ENCODE measurements around the gene LMTK2.
A peak's percentile ranks its signal among the peaks of the same experiment; 100 is the strongest.

The LMTK2 gene

GRCh38 chr7:98138672-98139071 is 32.0 kb downstream of the LMTK2 start:
- DNase-seq = no peak

GRCh38 chr7:98142658-98143057 is 36.0 kb downstream of the LMTK2 start:
- no peak for DNase-seq

GRCh38 chr7:98148607-98149006 is 41.9 kb downstream of the LMTK2 start:
- no peak for DNase-seq

GRCh38 chr7:98149116-98149692 is 42.5 kb downstream of the LMTK2 start:
- no peak for DNase-seq

- no peak for DNase-seq
Observed at GRCh38 chr7:98151884-98152283, 45.2 kb downstream of the LMTK2 start.

DNA sequence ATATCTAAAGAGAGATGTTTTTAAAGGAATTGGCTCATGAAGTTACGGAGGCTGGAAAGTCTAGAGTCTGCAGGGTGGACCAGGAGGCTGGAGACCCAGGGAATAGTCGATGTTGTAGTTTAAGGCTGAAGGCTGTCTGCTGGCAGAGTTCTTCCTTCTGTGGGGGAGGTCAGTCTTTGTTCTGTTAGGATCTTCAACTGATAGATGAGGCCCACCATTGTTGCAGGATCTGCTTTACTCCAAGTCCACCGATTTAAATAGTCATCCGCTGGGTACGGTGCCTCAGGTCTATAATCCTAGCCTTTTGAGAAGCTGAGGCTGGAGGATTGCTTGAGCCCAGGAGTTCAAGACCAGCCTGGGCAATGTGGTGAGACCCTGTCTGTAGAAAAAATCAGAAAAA is 50.0 kb downstream of the LMTK2 start:
- no peak for DNase-seq

GRCh38 chr7:98157761-98158160 is 51.1 kb downstream of the LMTK2 start:
- no peak for DNase-seq

DNA sequence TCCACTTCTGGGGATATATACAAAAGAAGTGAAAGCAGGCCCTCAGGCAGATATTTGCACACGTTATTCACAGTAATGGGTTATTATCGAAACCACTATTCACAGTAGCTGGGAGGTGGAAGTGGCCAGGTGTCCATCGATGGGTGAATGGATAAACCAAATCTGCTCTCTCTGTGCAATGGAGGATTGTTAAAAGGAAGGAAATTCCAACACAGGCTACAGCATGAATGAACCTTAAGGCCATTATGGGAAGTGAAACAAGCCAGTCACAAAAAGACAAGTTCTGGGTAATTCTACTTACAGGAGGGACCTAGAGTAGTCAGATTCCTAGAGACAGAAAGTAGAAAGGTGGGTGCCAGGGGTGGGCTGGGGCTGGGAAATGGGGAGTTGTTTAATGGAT is 56.1 kb downstream of the LMTK2 start:
- no peak for DNase-seq

- no peak for DNase-seq
Observed at GRCh38 chr7:98163269-98163668, 56.6 kb downstream of the LMTK2 start.

DNA sequence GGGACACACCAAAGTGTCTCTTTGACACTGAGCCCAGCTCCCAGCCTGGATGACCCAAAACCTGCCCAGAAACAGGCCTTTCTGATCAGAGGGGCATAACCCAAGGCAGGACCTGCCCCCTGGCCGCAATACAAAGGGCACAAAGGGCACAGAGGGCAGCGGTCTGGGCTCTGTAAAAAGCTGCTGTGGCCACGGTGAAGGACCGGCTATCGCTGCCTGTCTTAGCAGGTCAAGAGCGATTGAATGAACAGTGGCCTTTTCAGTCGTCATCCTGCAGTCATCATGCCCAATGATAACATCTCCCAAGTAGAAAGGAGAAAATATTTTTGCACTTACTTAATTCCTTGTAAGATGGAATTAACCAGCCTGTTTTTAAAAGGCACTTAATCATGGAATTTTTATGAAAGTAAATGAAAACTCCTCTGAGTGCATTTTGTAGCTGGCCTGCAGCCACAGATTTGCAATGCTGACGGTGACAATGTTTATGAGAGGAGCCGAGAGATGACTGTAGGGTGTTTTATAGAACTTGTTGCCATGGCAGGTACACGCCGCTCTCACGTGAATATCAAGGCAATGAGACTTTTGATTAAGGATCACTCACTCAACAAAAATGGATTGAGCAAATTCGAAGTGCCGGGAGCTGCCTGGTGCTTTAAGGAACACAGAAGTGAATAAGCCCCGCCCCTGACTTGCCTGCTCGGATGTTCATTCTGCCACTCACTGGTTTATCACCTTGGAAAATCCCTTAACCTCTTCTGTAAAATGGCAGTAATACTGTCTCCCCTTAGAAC is 57.2 kb downstream of the LMTK2 start:
- DNase-seq = no peak

- no peak for DNase-seq
Observed at GRCh38 chr7:98165827-98166667, 59.4 kb downstream of the LMTK2 start.

GRCh38 chr7:98166668-98166970 is 60.0 kb downstream of the LMTK2 start:
- no peak for DNase-seq

- DNase-seq = no peak
Observed at GRCh38 chr7:98167653-98168052, 61.0 kb downstream of the LMTK2 start.

DNA sequence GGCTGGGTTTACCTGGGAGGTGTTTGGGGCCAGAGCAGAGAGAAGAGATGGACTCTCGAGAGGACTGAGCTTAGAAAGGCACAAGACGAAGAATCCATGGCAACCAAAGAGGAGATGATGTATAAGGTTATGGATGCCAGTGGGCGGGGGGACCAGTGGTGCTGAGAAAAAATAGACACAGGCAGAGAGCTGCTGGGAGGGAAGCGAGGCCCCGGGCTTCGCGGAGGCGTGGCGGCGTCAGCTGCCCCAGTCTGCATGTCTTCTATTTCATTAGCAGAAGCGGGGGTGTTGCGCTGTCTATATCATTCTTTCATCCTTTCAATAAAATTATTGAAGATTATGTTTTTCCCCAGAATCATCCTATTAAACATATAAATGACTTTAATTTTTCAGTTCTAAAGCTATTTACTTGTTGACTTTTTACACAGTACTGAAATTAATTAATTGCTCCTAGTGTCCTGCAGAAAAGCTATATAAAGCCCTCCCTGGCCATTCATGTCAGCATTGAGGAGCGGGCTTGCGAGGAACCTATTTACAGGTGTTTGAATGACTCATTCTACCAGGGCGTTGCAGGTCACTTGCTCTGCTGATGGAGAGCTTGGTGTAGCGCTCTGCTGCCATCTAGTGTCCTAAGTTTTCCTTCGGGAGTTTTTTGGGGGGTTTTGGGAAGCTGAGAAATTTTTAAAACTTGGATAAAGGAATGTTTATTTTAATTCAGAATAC is 61.7 kb downstream of the LMTK2 start:
- peak; percentile 47 for DNase-seq

GRCh38 chr7:98168904-98169621 is 62.4 kb downstream of the LMTK2 start:
- no peak for DNase-seq

DNA sequence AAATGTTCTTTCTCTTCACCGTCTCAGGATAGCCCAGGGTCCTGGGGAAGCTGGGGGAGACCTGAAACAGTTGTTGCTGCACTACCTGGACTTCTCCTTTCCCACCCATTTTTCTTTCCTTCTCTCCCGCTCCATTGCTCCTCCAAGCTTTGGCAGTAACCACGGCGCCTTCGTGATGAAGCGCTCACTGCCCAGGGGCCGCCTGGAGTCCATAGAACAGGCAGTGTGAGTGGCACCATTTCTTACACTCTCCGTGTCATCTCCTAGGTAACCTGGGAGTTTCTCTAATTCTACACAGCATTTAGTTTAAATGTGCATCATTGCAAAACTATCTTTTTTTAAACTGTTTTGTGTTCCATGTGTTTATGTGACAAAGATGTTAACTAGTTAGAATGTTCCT is 64.3 kb downstream of the LMTK2 start:
- no peak for DNase-seq

DNA sequence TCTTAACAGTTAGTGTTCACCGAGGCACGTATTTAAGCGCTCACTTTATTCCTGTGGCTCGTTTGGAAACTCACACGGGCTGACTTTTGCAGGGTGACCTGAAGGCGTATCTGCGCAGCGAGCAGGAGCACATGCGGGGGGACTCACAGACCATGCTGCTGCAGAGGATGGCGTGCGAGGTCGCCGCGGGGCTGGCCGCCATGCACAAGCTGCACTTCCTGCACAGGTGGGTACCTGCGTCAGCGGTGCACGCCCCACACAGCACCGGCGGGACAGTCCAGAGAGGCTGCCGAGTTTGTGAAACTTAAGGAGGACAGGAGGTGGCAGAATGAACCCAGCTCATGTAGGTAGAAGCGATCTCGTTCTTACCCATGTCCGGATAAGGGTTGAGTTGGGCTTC is 64.8 kb downstream of the LMTK2 start:
- no peak for DNase-seq

- DNase-seq = peak; percentile 12
Observed at GRCh38 chr7:98174334-98175259, 67.9 kb downstream of the LMTK2 start.

DNA sequence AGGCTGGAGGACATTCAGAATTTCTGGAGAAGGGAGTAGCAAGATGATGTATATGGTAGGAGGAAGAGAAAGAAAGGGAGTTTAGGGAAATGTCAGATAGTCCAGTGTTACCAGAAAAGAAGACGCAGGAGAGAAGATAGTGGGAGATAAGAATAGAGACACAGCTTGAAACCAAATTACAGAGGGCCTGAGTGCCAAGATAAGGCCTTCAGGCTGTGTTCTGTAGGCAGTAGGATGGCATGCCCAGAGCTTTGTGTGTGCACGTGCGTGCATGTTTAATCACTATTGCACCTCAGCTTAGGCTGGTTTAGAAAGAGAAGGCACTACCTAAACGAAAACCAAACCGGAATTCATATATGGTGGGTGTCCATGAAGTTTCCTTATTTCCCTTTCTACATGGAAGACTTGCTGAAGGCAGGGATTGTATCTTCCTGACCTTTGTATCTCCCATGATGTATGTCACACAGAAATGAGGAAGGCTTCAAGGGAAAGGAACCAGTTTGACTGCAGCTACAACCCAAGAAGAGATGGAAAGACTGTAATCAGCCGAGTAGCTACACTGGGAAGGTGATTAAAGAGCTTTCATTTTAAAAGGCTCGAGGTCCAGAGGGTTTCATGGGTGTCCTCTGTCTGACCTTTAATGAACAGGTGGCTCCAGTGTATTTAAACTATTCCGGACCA is 68.7 kb downstream of the LMTK2 start:
- no peak for DNase-seq

DNA sequence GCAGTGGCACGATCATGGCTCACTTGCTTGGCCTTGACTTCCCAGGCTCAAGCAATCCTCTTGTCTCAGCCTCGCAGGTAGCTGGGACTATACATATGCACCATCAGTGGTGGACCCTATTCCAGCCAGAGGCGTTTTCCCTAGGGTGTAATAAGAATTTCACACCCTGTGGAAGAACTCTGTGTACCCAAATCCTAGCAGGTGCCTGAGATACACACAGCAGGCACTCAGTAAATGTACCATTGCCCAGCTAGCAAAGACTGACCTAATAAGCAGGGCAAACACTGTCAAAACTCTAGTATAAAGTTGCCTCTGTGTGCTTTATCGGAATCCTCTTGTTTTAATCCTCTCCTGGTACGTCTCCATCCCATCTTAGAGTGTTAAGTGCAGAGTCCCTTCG is 70.9 kb downstream of the LMTK2 start:
- no peak for DNase-seq

GRCh38 chr7:98178321-98178720 is 71.7 kb downstream of the LMTK2 start:
- DNase-seq = no peak

Measured in NCI-H1694 treated with DMSO at 0.1 percent for 48 hours (cell line).